Activated T-helper 2 cell treated with anti-CD3 and anti-CD28 coated beads, Interferon-gamma antibody, Interleukin-2, Interleukin-4, amounts not matched to agents 10 μg/mL and 5 μg/mL and 100 μg/mL, durations not matched to agents 14 hours and 24 hours and 36 hours (primary cell): ENCODE results near the gene RAD51D. TPM values are rescaled to one million over a fixed set of nuclear protein-coding genes. Genes with fewer than 3 reads are reported as not detected.
"Not testable (repeated sequence)": the region's sequence is repeated elsewhere in the genome, so short reads cannot be mapped to it uniquely, and the experiment has no call there.

Experiments
- DNase-seq: peaks from one replicate; pipeline ENCODE4 v3.0.0; 2021; ENCODE audit warnings: low spot score
- H3K27ac Mint-ChIP-seq: one replicate; pipeline ENCODE4 v1.8.0; 2021; ENCODE audit warnings: mixed read lengths
- H3K27me3 Mint-ChIP-seq: one replicate; pipeline ENCODE4 v1.8.0; 2021; ENCODE audit warnings: low read depth, mixed read lengths
- H3K36me3 Mint-ChIP-seq: one replicate; pipeline ENCODE4 v1.8.0; 2021; ENCODE audit warnings: low read depth, mixed read lengths
- H3K4me1 Mint-ChIP-seq: one replicate; pipeline ENCODE4 v1.8.0; 2021; ENCODE audit warnings: low read depth, mixed read lengths
- H3K4me3 Mint-ChIP-seq: one replicate; pipeline ENCODE4 v1.8.0; 2021; ENCODE audit warnings: low read depth, mild to moderate bottlenecking, moderate library complexity, mixed read lengths
- H3K9me3 Mint-ChIP-seq: one replicate; pipeline ENCODE4 v1.8.0; 2021; ENCODE audit warnings: mixed read lengths
- intact Hi-C: fragments of 100-400 bp; cut with micrococcal nuclease; formaldehyde crosslinking; loops from one replicate; pipeline ENCODE4 v1.15.1; 2023
- total RNA-seq: library from RNA; stranded (reverse); gene quantifications from 2 replicates; pipeline ENCODE4 v1.2.3, GENCODE V29; 2022

The RAD51D gene
- total RNA-seq, 1 donor from 2014 or later, result 29.5 TPM

GRCh38 chr17:35132816-35133550 is 13.3 kb upstream of the RAD51D start:
- intact Hi-C loops, result no loop called here
- H3K9me3 Mint-ChIP-seq, result no peaks in the 10 kb centered on the region
- no peaks in the 10 kb centered on the region for H3K4me1 Mint-ChIP-seq
- no peaks in the 10 kb centered on the region for H3K27me3 Mint-ChIP-seq
- no peak for DNase-seq
- H3K36me3 Mint-ChIP-seq, result peaks cover 65% of the 10 kb centered on the region
- no peak overlapping the region for H3K27ac Mint-ChIP-seq
- no peak overlapping the region for H3K4me3 Mint-ChIP-seq

- intact Hi-C loops, result no loop called here
- no peaks in the 10 kb centered on the region for H3K4me1 Mint-ChIP-seq
- H3K27ac Mint-ChIP-seq, result no peak overlapping the region
- H3K9me3 Mint-ChIP-seq, result no peaks in the 10 kb centered on the region
- H3K27me3 Mint-ChIP-seq, result no peaks in the 10 kb centered on the region
- peaks cover 56% of the 10 kb centered on the region for H3K36me3 Mint-ChIP-seq
- no peak for DNase-seq
- H3K4me3 Mint-ChIP-seq, result no peak overlapping the region
Observed at GRCh38 chr17:35132099-35132498, 12.4 kb upstream of the RAD51D start.

GRCh38 chr17:35130392-35130791 is 10.7 kb upstream of the RAD51D start:
- H3K4me3 Mint-ChIP-seq, result no peak overlapping the region
- peaks cover 39% of the 10 kb centered on the region for H3K36me3 Mint-ChIP-seq
- H3K27ac Mint-ChIP-seq, result no peak overlapping the region
- no peaks in the 10 kb centered on the region for H3K27me3 Mint-ChIP-seq
- intact Hi-C loops, result no loop called here
- H3K4me1 Mint-ChIP-seq, result no peaks in the 10 kb centered on the region
- no peak for DNase-seq
- no peaks in the 10 kb centered on the region for H3K9me3 Mint-ChIP-seq

GRCh38 chr17:35129973-35130351 is 10.3 kb upstream of the RAD51D start:
- H3K9me3 Mint-ChIP-seq, result no peaks in the 10 kb centered on the region
- no peak for DNase-seq
- H3K27me3 Mint-ChIP-seq, result no peaks in the 10 kb centered on the region
- H3K36me3 Mint-ChIP-seq, result peaks cover 34% of the 10 kb centered on the region
- no peak overlapping the region for H3K27ac Mint-ChIP-seq
- no peak overlapping the region for H3K4me3 Mint-ChIP-seq
- no peaks in the 10 kb centered on the region for H3K4me1 Mint-ChIP-seq
- intact Hi-C loops, result loop anchor here (10.0 kb wide), 1 partner anchor 705 kb away; no protein-coding TSS in a partner anchor

- no peaks in the 10 kb centered on the region for H3K9me3 Mint-ChIP-seq
- no peak overlapping the region for H3K4me3 Mint-ChIP-seq
- H3K27me3 Mint-ChIP-seq, result no peaks in the 10 kb centered on the region
- H3K27ac Mint-ChIP-seq, result no peak overlapping the region
- intact Hi-C loops, result loop anchor here (10.0 kb wide), 1 partner anchor 705 kb away; no protein-coding TSS in a partner anchor
- no peak for DNase-seq
- peaks cover 28% of the 10 kb centered on the region for H3K36me3 Mint-ChIP-seq
- no peaks in the 10 kb centered on the region for H3K4me1 Mint-ChIP-seq
Observed at GRCh38 chr17:35129154-35129972, 9.7 kb upstream of the RAD51D start.

GRCh38 chr17:35127751-35128514 is 8.3 kb upstream of the RAD51D start:
- Mint-ChIP-seq H3K27ac (no peak overlapping the region), H3K9me3 (no peaks in the 10 kb centered on the region), H3K27me3 (no peaks in the 10 kb centered on the region)

GRCh38 chr17:35121315-35121714 is 1.7 kb upstream of the RAD51D start, which contains the start of gene FNDC8:
Gene FNDC8 (plus strand): TSS chr17:35121615. CDS start chr17:35121694, 79 bp downstream.
- Mint-ChIP-seq H3K9me3 (no peaks in the 10 kb centered on the region), H3K4me3 (peak within 1 kb of the TSS; percentile 21), H3K36me3 (peaks cover 14% of the 10 kb centered on the region), H3K27ac (no peak within 1 kb of the TSS), H3K27me3 (peaks cover 1% of the 10 kb centered on the region), H3K4me1 (peaks cover 20% of the 10 kb centered on the region)
- DNase-seq, result no peak
- intact Hi-C loops, result loop anchor here (10.0 kb wide), 1 partner anchor 697 kb away; no protein-coding TSS in a partner anchor

More at GRCh38 chr17:35127751-35128514, 8.3 kb upstream of the RAD51D start:
- Mint-ChIP-seq H3K4me1 (no peaks in the 10 kb centered on the region), H3K4me3 (no peak overlapping the region), H3K36me3 (peaks cover 16% of the 10 kb centered on the region)
- no peak for DNase-seq
- intact Hi-C loops, result loop anchor here (10.0 kb wide), 1 partner anchor 703 kb away; no protein-coding TSS in a partner anchor

GRCh38 chr17:35117984-35118383 is 1.7 kb downstream of the RAD51D start:
- Mint-ChIP-seq H3K36me3 (peaks cover 32% of the 10 kb centered on the region), H3K4me3 (peak overlapping the region; percentile 86), H3K4me1 (peaks cover 23% of the 10 kb centered on the region), H3K27me3 (peaks cover 1% of the 10 kb centered on the region), H3K27ac (peak overlapping the region; percentile 69), H3K9me3 (no peaks in the 10 kb centered on the region)
- DNase-seq, result peak; percentile 19
- intact Hi-C loops, result loop anchor here (2.0 to 5.0 kb wide), 2 partner anchors 136 to 575 kb away; partner anchors contain the start of gene LIG3

GRCh38 chr17:35116845-35117244 is 2.8 kb downstream of the RAD51D start:
- H3K36me3 Mint-ChIP-seq, result peaks cover 36% of the 10 kb centered on the region
- H3K27me3 Mint-ChIP-seq, result peaks cover under 1% of the 10 kb centered on the region
- H3K4me3 Mint-ChIP-seq, result no peak overlapping the region
- intact Hi-C loops, result loop anchor here (5.0 kb wide), 1 partner anchor 135 kb away; the partner anchor contains the start of gene LIG3
- H3K9me3 Mint-ChIP-seq, result no peaks in the 10 kb centered on the region
- peaks cover 23% of the 10 kb centered on the region for H3K4me1 Mint-ChIP-seq
- DNase-seq, result no peak
- H3K27ac Mint-ChIP-seq, result no peak overlapping the region

- H3K27ac Mint-ChIP-seq, H3K27me3 Mint-ChIP-seq, H3K4me3 Mint-ChIP-seq, intact Hi-C loops, H3K4me1 Mint-ChIP-seq, H3K9me3 Mint-ChIP-seq, DNase-seq: not testable (repeated sequence)
- peaks cover 32% of the 10 kb centered on the region for H3K36me3 Mint-ChIP-seq
Observed at GRCh38 chr17:35110791-35111190, 8.9 kb downstream of the RAD51D start.

- no peak overlapping the region for H3K4me3 Mint-ChIP-seq
- H3K9me3 Mint-ChIP-seq, result no peaks in the 10 kb centered on the region
- no peaks in the 10 kb centered on the region for H3K4me1 Mint-ChIP-seq
- peaks cover 55% of the 10 kb centered on the region for H3K36me3 Mint-ChIP-seq
- intact Hi-C loops, result no loop called here
- H3K27me3 Mint-ChIP-seq, result no peaks in the 10 kb centered on the region
- no peak for DNase-seq
- H3K27ac Mint-ChIP-seq, result no peak overlapping the region
Observed at GRCh38 chr17:35104844-35105450, 14.7 kb downstream of the RAD51D start.

GRCh38 chr17:35103271-35103670 is 16.4 kb downstream of the RAD51D start:
- Mint-ChIP-seq H3K27ac (no peak overlapping the region), H3K4me3 (no peak overlapping the region), H3K9me3 (no peaks in the 10 kb centered on the region), H3K27me3 (no peaks in the 10 kb centered on the region), H3K4me1 (no peaks in the 10 kb centered on the region), H3K36me3 (peaks cover 60% of the 10 kb centered on the region)
- no peak for DNase-seq
- intact Hi-C loops, result no loop called here
